Neutrophil (primary cell): ENCODE measurements around the gene SLIT3.

Experiments used
- H3K27ac ChIP-seq: fragments of 200-600 bp; sonication (generic); 2 replicates; pipeline ENCODE4 v1.5.1; 2016; ENCODE audit warnings: mild to moderate bottlenecking, moderate library complexity
- H3K27me3 ChIP-seq: fragments of 200-600 bp; sonication (generic); 2 replicates; pipeline ENCODE4 v1.6.0; 2016; ENCODE audit warnings: mild to moderate bottlenecking
- H3K36me3 ChIP-seq: fragments of 200-600 bp; sonication (generic); 2 replicates; pipeline ENCODE4 v1.5.1; 2017
- H3K4me1 ChIP-seq, 2 experiments: fragments of 200-600 bp in 1 of 2; sonication (generic) in 1 of 2; 1 replicate in 1 of 2; 2 replicates in 1 of 2; pipeline versions ENCODE4 v1.5.1 to v1.6.1; 2013 to 2016; ENCODE audit warnings: low read depth in 1 of 2, low read length in 1 of 2, mild to moderate bottlenecking in 1 of 2, moderate library complexity in 1 of 2; ENCODE audit not compliant: control insufficient read depth in 1 of 2, insufficient read depth in 1 of 2
- H3K4me3 ChIP-seq, 2 experiments: fragments of 200-600 bp in 1 of 2; sonication (generic) in 1 of 2; 1 replicate in 1 of 2; 2 replicates in 1 of 2; pipeline ENCODE4 v1.5.1; 2013 to 2016; ENCODE audit warnings: low read depth in 1 of 2, low read length in 1 of 2, mild to moderate bottlenecking in 1 of 2, moderate library complexity in 1 of 2
- H3K9me3 ChIP-seq: fragments of 200-600 bp; sonication (generic); 2 replicates; pipeline ENCODE4 v1.5.1; 2016
- TF ChIP-seq, protein P1 (sequence below): fragments of 200-600 bp; sonication (generic); IDR thresholded peaks from 2 replicates; pipeline ENCODE4 v1.5.1; 2016; ENCODE audit warnings: antibody characterized with exemption

The SLIT3 gene

DNA sequence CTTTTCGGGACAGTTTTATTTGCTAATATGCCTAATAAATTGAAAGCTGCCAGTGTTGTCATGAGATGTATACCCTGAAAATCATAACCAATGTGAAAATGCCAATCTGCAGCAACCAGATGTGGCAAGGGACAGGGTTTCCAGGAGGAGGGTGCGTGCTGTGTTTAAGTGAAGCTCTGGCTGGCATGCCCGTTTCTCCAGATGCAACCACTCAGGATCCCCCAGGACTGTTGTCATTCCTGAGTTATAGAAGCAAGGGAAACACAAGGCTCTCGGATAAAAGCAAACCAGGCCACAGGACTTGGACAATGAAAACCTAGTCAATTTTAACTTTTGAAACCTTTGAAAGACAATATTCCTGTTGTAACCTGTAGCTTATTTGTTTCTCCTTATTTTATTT lies 360.2 kb downstream of the SLIT3 start:
- Histone ChIP-seq H3K9me3 (no peaks in the 10 kb centered on the region), H3K27ac (no peak overlapping the region), H3K27me3 (peaks cover 10% of the 10 kb centered on the region), H3K36me3 (no peaks in the 10 kb centered on the region), H3K4me3 (no peak overlapping the region), H3K4me1 (no peaks in the 10 kb centered on the region)
- TF ChIP-seq, protein P1, sequence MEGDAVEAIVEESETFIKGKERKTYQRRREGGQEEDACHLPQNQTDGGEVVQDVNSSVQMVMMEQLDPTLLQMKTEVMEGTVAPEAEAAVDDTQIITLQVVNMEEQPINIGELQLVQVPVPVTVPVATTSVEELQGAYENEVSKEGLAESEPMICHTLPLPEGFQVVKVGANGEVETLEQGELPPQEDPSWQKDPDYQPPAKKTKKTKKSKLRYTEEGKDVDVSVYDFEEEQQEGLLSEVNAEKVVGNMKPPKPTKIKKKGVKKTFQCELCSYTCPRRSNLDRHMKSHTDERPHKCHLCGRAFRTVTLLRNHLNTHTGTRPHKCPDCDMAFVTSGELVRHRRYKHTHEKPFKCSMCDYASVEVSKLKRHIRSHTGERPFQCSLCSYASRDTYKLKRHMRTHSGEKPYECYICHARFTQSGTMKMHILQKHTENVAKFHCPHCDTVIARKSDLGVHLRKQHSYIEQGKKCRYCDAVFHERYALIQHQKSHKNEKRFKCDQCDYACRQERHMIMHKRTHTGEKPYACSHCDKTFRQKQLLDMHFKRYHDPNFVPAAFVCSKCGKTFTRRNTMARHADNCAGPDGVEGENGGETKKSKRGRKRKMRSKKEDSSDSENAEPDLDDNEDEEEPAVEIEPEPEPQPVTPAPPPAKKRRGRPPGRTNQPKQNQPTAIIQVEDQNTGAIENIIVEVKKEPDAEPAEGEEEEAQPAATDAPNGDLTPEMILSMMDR, result no peak

DNA sequence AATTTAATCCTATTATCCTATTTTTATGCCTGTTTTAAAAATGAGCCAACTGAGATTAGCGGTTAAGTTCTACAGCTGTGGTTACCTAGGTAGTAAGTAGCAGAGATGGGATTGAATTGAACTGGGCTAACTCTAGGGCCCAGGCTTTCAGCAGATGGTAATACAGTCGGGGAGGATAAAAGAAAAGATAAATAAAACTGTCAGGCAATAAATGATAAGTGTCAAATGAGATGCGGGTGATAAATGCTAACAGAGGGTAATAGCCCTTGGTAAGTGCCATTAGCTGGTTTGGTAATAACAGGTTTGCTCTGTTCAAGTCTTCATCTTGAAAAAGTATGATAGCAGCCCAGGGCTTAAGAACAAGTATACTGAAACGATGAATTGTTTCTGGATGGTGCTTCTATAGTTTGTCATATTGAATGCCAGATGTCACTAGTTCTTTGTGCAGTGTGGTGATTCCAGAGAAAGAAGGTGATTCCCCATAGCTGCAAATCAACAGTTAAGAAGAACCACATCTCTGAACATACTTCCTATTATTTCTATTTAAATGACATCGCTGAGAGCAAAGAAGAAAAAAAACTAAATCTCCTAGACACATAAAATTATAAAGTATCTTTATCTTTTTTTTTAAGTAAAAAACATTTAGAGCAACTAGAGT lies 360.9 kb downstream of the SLIT3 start:
- H3K27ac ChIP-seq, result no peak overlapping the region
- H3K4me1 ChIP-seq, result no peaks in the 10 kb centered on the region
- TF ChIP-seq, protein P1, result no peak
- H3K4me3 ChIP-seq, result no peak overlapping the region
- no peaks in the 10 kb centered on the region for H3K36me3 ChIP-seq
- H3K9me3 ChIP-seq, result no peaks in the 10 kb centered on the region
- peaks cover 10% of the 10 kb centered on the region for H3K27me3 ChIP-seq

DNA sequence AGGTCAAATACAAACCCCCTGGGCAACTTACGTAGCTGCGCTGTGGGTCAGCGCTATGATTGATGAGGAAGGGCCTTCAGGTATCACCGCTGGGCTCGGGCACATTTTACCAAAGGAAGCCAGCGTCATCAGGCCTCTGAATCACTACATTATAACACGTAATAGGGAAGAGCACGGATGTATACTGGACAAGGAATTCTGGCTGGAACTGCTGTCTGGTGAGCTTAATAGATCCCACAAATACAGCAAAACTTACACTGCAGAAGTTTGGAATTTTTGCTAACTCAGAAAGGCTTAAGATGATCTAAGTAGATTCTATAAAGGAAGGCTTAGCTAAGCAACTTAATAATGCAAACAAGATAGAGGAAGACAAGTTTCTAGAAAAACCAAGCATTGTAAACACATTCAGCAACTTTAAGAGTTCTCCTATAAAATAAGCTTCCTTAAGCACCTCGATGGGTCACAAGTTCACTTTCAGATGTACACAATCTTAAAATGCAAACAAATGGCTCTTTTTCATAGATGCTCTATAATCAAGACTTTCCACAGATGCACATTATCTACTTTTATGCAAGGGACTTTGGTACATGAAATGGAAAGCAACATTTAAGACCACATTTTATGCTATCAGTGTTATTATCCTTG lies 361.7 kb downstream of the SLIT3 start:
- Histone ChIP-seq H3K27ac (no peak overlapping the region), H3K27me3 (peaks cover 10% of the 10 kb centered on the region), H3K9me3 (no peaks in the 10 kb centered on the region), H3K36me3 (no peaks in the 10 kb centered on the region), H3K4me3 (no peak overlapping the region), H3K4me1 (no peaks in the 10 kb centered on the region)
- TF ChIP-seq, protein P1, result no peak

DNA sequence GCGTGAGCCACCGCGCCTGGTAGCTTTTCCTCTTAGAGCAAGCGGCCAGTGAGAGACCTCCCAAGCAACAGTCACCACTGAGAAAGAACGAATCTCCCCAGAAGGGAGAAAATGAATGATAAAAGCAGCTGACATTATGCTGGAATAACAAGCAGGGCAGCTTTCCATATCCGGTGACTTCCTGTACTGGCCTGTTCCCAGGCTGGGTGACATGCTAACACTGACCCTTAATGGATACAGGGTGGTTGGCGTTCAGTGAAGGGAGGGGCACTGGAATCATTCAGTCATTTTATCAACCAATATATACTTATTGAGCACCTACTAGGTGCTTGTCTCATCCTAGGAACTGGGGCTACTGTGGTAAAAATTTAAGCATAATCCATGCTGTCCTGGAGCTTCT lies 364.4 kb downstream of the SLIT3 start:
- no peaks in the 10 kb centered on the region for H3K4me1 ChIP-seq

DNA sequence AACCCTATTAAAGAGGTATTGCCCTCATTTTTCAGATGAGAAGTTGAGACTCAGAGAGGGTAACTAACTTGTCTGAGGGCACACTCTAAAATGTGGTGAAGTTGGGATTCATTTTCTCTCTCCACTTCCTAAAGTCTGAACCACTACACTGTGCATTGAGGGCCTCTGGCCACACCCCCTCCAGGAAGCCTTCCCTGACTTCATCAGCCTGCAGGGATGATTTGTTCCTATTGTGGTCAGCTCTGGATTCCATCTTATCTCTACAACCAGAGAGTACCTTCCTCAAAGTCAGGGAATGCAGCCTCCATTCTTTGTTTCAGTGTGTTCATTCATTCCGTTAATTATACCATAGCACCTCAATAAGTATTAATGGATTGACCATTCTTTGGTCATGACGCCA lies 365.8 kb downstream of the SLIT3 start:
- Histone ChIP-seq H3K4me1 (no peaks in the 10 kb centered on the region), H3K4me3 (no peak overlapping the region), H3K36me3 (no peaks in the 10 kb centered on the region), H3K9me3 (no peaks in the 10 kb centered on the region), H3K27me3 (no peaks in the 10 kb centered on the region), H3K27ac (no peak overlapping the region)
- TF ChIP-seq, protein P1, result no peak

More for the DNA sequence above, 364.4 kb downstream of the SLIT3 start:
- Histone ChIP-seq H3K27me3 (peaks cover 10% of the 10 kb centered on the region), H3K4me3 (no peak overlapping the region), H3K27ac (no peak overlapping the region), H3K9me3 (no peaks in the 10 kb centered on the region), H3K36me3 (no peaks in the 10 kb centered on the region)
- TF ChIP-seq, protein P1, result no peak
